Measurements from ENCODE around the gene RHCE.
A peak's percentile ranks its signal among the peaks of the same experiment; 100 is the strongest.
"Not testable (repeated sequence)": the region's sequence is repeated elsewhere in the genome, so short reads cannot be mapped to it uniquely, and the experiment has no call there.

Gene RHCE

GRCh38 chr1:25420715-25421114 lies at the start of gene RHCE:
TSS of gene RHCE (minus strand) at chr1:25420825. CDS start at chr1:25420786, 39 bp downstream.
- DNase-seq (ENCODE audit: low spot score): not testable (repeated sequence)

- no peak for DNase-seq (ENCODE audit: low spot score)
Observed at GRCh38 chr1:25469177-25469576, 48.6 kb upstream of the RHCE start.

GRCh38 chr1:25468033-25468432 lies 47.4 kb upstream of the RHCE start:
- no peak for DNase-seq (ENCODE audit: low spot score)

GRCh38 chr1:25467616-25468015 lies 47.0 kb upstream of the RHCE start:
- no peak for DNase-seq (ENCODE audit: low spot score)

GRCh38 chr1:25467193-25467592 lies 46.6 kb upstream of the RHCE start:
- DNase-seq (ENCODE audit: low spot score): no peak

- DNase-seq (ENCODE audit: low spot score): peak; percentile 52
Observed at GRCh38 chr1:25462732-25463131, 42.1 kb upstream of the RHCE start.

- no peak for DNase-seq (ENCODE audit: low spot score)
Observed at GRCh38 chr1:25461849-25462248, 41.2 kb upstream of the RHCE start.

GRCh38 chr1:25460816-25461215 lies 40.2 kb upstream of the RHCE start:
- not testable (repeated sequence) for DNase-seq (ENCODE audit: low spot score)

GRCh38 chr1:25460020-25460419 lies 39.4 kb upstream of the RHCE start:
- no peak for DNase-seq (ENCODE audit: low spot score)

GRCh38 chr1:25458541-25459298 lies 38.1 kb upstream of the RHCE start:
- DNase-seq (ENCODE audit: low spot score): no peak

GRCh38 chr1:25456502-25456901 lies 35.9 kb upstream of the RHCE start:
- no peak for DNase-seq (ENCODE audit: low spot score)

GRCh38 chr1:25451908-25452307 lies 31.3 kb upstream of the RHCE start:
- DNase-seq (ENCODE audit: low spot score): no peak

- DNase-seq (ENCODE audit: low spot score): no peak
Observed at GRCh38 chr1:25450891-25451290, 30.3 kb upstream of the RHCE start.

GRCh38 chr1:25447547-25447946 lies 26.9 kb upstream of the RHCE start:
- DNase-seq (ENCODE audit: low spot score): no peak

- DNase-seq (ENCODE audit: low spot score): no peak
Observed at GRCh38 chr1:25445993-25446538, 25.4 kb upstream of the RHCE start.

GRCh38 chr1:25444604-25445003 lies 24.0 kb upstream of the RHCE start:
- not testable (repeated sequence) for DNase-seq (ENCODE audit: low spot score)

- no peak for DNase-seq (ENCODE audit: low spot score)
Observed at GRCh38 chr1:25443030-25443699, 22.5 kb upstream of the RHCE start.

- DNase-seq (ENCODE audit: low spot score): peak; percentile 59
Observed at GRCh38 chr1:25442178-25442577, 21.6 kb upstream of the RHCE start.

- no peak for DNase-seq (ENCODE audit: low spot score)
Observed at GRCh38 chr1:25439287-25439686, 18.7 kb upstream of the RHCE start.

GRCh38 chr1:25437672-25438071 lies 17.0 kb upstream of the RHCE start:
- DNase-seq (ENCODE audit: low spot score): no peak

GRCh38 chr1:25435397-25436108 lies 14.9 kb upstream of the RHCE start:
- peak; percentile 83 for DNase-seq (ENCODE audit: low spot score)

- DNase-seq (ENCODE audit: low spot score): peak; percentile 59
Observed at GRCh38 chr1:25433389-25434186, 13.0 kb upstream of the RHCE start.
